Superior temporal gyrus (tissue), 1 donor: Measurements from ENCODE around the gene ALDOA.
"Not testable (repeated sequence)": the region's sequence is repeated elsewhere in the genome, so short reads cannot be mapped to it uniquely, and the experiment has no call there.

ENCODE experiments used
- DNase-seq: peaks from one replicate; pipeline ENCODE4 v3.0.0-alpha.2; 2016; ENCODE audit errors: extremely low spot score

Gene ALDOA

DNA sequence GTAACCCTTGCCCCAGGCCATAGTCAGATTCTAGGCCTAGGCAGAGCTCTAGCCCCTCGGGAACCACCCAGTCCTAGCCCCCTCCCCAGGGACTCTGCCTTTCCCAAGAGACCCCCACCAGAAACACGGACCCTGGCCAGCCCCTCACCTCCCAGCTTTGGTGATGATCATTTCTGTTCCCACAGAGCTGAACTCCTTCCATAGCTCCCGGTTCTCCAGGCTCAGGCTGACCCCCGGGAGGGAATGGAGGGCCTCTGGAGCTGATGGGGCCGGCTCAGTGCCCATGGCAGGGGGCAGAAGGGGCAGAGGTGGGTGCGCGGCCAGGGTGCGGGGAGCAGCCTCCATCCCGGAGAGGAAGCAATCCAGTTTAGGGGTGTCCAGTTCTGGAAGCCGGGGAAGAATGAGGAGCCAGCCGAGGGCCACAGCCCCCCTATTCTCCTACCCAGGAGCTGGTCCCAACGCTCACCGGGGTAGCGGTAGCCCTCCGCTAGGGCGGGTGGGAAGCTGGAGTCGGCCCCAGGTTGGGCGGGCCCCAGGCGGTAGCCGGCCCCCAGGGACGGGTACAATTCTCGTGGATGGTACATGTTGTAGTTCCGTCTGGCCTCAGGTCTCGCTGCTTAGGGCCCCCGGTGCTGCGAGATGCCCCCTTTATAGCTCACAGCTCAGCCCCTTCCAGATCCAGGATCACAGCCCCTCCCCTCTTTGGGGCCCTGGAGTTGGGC, 25.2 kb downstream of the ALDOA start:
- no peak for DNase-seq

DNA sequence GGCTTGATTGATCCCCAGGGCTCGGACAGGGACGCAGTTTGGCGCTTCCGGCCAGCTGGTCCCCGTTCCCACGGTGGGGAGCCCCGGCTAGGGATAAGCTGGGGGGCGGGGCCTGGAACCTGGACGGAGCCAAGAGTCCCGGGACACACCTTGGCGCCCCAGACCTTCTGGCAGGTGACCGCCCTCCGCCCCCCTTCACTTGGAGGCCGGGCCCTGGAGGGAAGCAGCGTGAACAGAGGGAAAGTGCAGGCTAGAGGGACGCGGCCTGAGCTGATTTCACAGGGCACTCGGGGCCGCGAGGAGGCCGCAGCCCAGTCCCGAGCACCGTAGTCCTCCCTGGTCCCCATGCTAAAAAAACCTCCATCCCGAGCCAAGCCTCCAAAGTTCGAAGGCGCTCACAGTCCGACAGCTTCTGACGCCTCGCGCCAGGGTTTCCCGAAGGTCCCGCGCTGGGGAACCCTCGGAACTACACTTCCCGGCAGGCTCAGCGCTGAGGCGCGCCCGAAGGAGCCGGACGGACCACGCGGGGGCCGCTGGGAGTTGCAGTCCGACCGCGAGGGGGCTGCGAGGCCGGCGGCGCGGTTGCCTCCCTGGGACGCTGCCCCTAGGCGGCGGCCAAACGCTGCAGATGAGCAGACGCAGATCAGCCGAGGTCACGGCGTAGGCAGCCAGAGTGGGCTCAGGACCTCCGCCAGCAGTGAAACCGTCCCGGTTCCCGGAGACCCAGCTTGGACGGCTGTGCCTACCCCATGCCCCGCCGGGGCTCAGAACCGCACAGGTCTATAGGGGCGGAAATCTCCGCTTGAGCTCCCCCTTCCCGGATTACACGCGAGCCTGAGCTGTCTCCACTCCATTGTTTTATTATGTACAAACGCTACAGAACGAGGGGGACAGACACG, 26.2 kb downstream of the ALDOA start, which contains the start of gene TBX6:
TBX6 (minus strand) TSS at position 451 of the 899 bp plus-strand sequence. CDS start 731 bp downstream, outside the sequence.
- DNase-seq, result peak; percentile 93

DNA sequence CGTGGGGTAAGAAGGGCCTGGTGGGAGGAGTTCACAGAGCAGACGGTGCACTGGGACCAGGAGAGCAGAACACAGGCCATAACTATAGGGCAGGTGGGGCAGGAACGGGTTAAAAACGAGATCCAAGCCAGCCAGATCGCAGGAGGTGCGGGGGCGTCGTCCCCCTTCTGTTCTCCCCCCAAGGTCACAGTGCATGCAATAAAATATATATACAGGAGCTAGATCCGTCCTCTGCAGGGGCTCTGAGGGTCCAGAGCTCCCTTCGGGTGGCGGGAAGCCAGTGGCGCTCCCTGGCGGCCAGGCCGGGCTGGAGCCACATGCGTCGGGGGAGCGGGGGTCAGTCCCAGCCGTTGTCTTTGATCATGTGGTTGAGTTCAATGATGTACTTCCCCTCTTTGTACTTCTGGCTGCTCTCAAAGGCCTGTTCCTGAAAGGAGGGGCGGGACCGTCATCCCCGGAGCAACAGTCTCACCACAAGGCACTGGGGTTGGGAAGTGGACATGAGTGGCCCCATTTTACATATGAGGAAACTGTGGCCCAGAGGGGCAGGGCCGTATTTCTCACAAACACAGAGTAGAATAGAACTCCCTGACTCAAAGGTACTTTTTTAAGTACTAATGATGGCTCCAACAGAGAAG, 26.9 kb downstream of the ALDOA start:
- peak; percentile 73 for DNase-seq

DNA sequence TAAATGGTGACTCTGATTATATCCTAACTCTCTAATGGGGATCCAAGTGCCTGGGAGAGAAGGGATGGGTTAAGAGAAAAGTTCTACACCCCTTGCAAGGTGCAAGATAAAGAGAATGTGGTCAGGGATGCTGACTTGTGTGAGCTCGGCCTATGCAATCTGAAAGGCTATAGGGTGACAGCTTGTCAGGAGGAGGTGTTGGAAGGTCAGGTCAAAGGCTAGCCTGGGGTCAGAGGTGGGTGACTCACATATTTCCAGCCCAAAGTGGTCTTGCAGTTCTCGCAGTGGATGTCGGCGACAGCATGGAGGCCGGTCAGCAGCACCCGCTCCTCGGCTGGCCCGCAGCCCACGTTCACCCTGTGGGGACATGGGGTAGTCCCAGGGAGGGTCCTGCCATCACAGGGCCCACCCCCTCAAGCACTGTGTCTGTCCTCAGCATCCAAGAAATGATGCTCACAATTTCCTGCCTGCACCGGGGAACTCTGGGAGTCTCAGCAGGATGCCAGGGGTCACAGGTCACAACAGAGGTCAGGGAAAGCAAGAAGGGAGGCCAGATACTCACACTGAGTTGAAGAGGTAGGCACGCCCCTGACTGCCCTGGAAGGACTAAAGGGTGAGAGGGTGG, 29.1 kb downstream of the ALDOA start:
- DNase-seq, result no peak

DNA sequence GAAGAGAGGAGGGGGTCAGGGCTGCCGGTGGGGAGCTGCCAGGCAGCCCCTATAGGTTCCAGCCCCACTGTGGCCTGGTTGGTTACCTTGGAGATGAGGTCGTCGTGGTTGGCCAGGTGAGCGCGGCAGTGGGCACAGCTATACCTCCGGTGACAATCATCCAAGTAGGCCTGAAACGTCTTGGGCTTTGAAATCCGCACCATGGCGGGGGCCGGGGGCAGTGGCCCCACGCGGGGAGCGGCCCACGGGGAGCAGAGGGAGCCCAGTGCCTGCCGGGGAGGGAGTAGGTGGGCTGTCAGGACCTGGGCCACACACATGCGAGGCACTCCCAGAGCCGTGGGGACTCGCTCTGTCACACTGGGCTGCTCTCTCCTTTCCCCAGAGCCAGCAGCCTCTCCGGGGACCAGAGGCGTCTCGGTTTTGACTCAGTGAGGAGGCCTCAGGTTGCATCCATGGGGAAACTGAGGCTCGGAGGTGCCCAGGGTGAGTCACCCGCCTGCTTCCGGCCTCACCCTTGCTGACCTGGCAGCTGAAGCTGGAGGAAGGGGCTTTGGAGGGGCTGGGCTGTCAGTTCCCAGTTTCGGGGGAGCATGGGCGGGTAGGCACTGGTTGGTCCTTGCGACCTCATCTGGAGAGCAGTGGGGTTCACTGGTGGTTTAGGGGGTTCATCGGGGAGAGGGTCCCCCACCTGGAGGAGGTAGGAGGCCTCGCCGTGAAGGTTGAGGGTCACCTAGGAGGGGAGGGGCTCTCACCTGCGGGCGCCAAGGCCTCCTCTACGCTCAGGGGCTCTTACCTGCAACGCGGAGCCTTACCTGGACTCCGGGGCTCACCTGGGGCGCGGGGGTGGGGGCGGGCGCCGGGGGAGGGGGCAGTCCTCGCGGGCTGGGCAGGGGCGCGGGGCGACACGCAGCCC, 29.9 kb downstream of the ALDOA start:
- DNase-seq, result peak; percentile 12

DNA sequence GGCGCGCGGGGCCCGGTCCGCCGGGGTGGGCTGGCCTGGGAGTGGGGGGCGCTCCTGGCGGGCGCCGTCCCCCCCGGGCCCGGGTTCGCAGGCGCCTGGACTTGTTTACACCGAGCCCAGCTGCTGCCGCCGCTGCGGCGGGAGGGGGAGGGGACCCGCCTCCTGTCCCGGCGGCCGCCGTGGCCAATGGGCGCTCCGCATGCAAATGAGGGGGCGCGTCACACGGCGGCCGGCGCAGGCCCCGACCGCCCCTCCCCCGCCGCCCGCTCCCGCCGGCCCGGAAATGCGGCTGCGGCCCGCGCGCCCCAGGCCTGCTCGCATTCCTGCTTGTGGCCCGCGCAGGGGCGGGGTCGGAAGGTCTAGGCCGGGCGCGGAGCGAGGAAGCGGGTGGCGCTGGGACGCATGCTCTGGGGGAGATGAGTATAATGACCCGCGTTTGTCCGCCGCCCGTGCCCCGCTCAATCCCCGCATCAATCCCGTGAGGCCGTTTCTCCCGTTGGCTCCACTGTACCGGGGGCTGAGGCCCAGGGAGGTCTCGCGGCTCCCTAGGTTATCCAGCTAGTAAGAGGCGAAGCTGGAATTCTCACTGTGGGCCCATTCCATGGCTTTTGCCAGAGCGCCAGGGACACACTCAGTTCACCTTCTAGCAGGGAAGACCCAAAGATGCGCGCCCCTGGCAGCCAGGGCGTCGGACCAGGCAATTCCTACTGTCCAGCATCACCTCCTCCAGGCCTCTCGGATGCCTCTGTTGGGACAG, 30.7 kb downstream of the ALDOA start, which contains the start of gene YPEL3:
YPEL3 (minus strand) TSS at position 109 of the 757 bp plus-strand sequence. CDS start 731 bp downstream, outside the sequence.
- peak; percentile 83 for DNase-seq

DNA sequence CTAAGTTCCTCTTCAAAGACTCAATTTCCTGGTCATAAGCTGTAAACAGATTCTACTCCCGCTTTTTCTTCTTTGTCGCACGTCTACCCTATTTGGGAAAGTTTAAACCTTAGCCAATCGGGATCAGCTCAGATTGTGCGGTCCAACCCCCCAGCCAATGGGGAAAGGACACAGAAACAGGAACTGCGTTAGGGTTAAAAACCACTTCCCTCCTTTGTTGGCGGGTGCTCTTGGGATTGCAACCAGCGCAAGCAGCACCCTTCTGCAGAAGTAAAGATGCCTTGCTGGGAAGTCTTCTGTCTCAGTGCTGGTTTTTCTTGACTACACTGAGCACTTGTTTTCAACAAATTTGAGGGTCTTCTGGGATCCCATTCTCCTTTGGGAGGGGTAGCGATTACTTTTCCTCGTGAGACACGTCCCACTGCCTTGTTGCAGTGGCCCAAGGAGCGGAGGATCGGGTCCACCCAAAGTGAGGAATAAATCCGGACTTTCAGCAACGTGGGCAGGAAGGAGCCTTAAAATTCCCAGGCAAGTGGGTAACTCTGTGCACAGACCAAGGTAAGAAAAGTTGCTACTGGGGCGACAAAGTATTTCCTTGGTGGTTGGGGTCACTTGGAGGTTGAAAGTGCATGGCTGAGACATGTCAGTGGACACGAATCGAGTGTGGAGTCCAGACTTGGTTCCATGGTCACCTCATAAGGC, 31.5 kb downstream of the ALDOA start:
- peak; percentile 21 for DNase-seq

DNA sequence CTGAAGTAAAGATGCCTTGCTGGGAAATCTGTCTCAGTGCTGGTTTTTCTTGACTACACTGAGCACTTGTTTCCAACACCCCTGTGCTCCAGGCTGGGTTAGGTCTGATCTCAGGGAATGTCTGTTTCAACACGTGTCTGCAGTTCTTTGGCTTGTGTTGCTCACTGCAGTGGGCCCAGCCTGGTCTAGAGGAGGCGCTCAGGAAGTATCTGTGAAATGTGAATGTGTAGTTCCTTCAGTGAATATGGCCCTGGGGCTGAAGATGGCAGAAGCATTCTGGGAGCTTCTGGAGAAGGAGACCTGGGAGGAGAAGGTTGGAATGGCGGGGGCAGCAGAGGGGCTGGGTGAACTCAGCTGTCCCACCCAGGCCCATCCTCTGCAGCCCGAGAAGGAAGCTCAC, 38.5 kb downstream of the ALDOA start:
- no peak for DNase-seq

DNA sequence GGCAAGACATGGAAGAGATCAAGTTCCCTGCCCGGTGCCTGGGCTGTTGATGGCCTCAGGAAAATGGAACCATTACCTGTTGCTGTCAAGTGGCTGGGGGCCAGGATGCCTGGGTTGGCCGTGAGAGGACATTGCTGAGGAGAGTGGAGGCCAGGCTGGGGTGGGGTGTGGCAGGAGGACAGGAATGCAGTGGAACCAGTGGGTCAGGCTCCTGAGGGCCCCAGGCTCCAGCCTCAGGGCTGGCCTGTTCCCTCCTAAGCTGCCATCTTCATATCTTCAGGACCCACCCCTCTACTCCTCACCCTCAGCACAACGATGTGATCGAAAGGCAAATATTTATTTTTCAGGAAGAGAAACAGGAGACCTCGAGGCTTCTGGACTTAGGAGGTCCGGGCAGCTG, 38.9 kb downstream of the ALDOA start:
- no peak for DNase-seq

DNA sequence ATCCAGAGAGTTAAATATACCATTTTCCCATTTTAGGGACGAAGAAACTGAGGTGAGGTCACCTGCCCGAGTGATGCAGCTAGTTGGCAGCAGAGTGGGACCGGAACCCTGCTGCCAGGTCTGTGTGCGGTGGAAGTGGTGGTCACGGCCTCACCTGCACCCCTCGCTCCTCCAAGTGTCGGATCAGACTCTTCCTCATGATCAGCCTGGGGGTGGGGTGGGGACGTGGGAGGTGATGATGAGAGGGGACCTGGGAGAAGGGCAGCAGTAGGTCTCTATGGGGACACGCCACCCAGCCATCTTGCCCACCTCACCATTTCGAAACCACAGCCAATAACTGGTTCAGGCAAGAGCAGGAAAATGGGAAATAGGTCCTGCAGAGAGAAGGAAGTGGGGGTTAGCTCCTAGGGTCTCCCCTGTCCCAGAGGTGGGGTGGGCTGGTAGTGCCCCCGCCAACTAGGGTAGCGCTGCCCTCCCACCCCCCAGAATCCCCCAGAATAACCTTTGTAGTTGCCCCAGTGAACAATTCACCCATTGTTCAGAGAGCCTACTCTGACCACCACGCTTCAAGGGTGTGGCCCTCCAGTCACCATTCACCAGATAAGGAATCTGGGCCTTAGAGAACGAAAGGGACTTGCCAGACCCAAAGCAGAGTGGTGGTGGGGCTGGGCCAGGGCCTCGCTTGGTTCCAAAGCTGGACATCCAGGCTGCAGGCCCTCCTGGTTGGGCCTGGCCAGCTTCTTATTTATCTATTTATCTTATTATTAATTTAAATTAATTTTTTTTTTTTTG, 42.7 kb downstream of the ALDOA start:
- no peak for DNase-seq

DNA sequence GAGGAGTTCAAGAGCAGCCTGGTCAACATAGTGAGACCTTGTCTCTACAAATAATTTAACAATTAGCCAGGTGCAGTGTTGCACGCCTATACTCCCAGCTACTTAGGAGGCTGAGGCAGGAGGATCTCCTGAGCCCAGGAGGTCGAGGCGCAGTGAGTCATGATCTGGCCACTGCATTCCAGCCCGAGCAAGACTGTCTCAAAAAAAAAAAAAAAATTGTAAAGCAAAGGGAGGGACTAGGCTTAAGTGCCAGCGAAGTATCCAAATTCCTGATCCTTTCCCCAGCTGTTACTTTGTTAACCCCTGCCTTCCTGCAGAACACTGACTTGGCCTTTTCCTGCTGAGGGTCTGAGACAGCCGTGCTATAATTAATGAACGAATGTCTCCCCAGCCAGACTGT, 45.1 kb downstream of the ALDOA start:
- no peak for DNase-seq

DNA sequence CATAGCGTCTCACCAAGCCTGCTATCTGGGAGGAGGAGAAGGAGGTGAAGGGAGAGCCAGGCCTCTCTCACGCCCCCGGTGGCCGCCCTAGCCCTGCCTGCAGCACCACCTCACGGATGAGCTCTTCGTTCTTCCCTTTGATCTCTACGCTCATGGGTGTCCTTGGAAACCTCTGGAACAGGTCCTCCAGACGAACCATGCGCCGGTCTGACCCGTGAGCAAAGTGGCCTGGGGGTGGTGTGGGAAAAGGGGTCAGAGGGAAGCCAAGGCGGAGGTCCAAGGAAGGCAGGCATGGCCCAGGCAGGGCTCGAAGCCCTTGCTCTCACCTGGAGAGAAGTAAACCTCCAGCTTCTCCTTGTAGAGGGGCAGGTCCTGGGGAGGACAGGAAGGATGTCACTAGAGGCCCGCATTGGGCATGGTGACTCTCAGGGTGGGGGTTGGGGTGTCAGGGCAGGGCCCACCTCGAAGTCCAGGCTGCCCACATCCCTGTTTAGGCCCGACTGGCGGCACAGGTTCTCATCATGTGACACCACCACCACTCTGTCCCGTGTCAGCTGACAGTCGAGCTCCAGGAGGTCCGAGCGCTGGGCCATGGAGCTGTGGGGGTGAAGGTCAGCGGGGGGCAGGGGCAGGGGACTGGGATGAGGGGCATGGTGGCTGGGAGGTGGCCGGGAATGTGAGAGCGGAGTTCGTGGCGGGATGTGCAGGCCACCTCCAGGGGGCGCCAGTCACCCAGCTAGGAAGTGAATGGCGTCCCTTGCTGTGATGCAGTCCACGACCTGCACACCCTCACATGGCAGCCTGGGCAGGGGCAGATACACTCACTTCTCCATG, 46.9 kb downstream of the ALDOA start:
- DNase-seq, result no peak

DNA sequence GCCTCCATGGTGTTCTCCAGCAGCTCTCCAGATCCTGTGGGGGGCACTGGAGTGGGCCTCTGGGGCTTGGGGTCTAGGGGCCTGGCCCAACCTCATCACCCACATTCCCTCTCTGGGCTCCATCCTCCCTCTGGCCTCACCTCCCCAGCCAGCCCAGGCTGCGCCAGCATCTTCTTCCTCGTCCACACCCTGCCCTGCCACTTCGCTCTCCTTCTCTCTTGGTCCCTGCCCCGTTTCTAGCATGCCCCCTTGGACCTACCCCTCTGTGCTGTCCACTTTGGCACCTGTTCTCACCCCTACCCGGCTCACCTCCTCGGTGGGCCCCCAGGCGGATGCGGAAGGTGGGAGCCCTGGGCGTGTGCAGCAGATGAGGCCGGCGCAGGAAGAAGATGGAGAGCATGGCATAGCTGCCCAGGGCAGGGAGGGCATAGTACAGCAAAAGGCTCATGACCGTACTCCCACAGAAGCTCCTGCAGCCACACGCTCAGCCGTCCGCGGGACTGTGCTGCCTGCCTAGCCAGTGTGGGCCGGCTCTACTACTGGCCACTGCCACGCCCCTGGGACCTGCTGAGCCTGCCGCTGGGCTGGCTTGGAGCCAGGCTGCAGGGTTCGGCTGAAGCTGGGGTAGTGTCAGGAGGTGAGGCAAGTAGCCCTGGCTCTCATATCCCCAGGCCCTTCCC, 47.6 kb downstream of the ALDOA start, which contains the start of gene GDPD3:
GDPD3 (minus strand) TSS at position 507 of the 680 bp plus-strand sequence; CDS start at position 448, 59 bp downstream.
- DNase-seq, result no peak

DNA sequence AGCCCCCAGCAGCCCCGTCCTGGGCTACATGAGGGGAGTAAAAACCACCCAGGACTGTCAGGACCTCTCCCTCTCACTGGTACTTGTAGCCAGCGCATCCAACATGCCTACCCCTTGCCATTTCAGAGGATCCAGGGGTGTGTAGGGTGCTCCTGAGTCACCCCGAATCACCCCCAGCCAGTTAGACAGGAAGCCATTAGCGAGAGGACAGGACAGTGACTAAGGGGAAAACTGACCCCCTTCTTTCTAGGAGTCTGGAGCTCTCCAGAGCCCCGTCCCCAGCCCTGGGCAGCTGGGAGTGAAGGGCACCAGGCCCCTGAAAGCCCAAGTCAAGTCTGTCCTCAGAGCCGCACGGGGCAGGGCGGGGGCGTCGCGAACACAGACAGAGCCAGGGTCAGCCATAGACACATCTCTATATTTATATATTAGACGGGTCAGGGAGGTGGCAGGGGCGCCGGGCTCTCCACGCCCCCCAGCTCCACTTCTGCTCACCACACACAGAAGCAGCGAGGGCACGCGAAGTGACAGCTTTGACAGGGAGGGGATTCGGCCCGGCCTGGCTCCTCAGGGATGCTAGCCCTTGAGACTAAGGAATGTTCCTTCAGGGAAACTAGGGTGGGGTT, 48.3 kb downstream of the ALDOA start:
- no peak for DNase-seq

DNA sequence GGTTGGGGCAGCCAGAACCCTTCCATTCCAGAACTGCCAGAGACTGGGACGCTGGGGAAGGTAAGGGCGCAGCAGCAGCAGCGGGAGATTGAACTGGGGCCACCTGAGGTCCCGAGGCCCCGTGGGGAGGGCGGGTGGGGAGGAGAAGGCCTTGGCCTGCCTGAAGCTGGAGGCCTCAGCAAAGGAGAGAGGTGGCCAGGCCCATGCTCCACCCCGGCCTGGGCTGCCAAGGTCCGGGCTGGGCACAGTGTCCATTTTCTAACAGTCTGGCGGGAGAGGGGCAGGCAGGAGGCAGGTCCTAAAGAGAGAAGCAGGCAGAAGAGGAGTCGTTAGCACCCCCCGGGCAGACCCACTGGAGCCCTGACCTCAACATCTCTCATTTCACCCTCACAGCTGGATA, 48.9 kb downstream of the ALDOA start:
- DNase-seq, result no peak

DNA sequence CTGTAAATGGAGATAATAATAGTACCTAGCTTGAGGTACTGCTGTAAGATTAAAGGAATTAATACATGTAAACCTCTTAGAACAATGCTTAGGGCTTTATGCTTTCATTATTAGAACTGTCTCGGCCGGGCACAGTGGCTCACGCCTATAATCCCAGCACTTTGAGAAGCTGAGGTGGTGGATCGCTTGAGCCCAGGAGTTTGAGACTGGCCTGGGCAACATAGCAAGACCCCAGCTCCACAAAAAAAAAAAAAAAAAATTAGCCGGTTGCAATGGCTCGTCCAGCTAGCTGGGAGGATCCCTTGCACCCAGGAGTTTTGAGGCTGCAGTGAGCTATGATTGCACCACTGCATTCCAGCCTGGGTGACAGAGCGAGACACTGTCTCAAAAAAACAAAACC, 49.3 kb downstream of the ALDOA start:
- DNase-seq, result not testable (repeated sequence)
